Stimulated activated CD8-positive, alpha-beta memory T cell treated with anti-CD3 and anti-CD28 coated beads, Interleukin-4, amount 100 ng/mL, for 4 hours (primary cell): ENCODE results near the gene PUDP.
"Not testable (repeated sequence)": the region's sequence is repeated elsewhere in the genome, so short reads cannot be mapped to it uniquely, and the experiment has no call there.

Source experiments
- DNase-seq, 2 donors: peaks; one replicate each; pipeline ENCODE4 v3.0.0-alpha.2; 2020; ENCODE audit warnings: low read depth in 2 of 2, low spot score in 1 of 2

Gene PUDP

DNA sequence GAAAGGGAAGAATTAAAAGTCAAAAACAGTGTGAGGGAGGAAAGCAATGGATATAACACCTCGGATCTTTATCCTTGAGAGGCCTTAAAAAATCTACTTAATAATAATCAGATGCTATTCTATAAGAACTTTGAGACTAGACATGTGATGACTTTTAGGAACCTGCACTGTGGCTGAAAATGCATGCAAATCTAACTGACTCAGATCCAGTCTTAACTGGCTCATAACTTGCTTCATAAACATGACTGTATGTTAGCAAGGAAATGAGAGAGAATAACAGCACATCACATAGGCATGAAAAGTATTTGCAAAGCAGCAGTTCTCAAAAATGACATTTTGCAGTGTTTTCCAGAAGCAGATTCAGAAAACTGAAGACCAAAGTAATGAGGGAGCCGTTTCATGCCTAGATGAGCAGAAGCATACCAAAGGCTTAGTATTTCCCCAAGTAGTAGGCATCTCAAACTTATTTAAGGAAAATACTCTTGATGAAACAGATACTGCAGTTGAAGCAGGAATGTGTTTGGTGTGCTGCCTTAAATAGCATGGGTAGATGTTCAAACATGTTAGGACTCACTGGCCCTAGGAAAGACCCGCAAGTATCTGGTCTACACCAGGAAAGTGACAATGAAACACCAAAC, 104.0 kb downstream of the PUDP start:
- not testable (repeated sequence) for DNase-seq

DNA sequence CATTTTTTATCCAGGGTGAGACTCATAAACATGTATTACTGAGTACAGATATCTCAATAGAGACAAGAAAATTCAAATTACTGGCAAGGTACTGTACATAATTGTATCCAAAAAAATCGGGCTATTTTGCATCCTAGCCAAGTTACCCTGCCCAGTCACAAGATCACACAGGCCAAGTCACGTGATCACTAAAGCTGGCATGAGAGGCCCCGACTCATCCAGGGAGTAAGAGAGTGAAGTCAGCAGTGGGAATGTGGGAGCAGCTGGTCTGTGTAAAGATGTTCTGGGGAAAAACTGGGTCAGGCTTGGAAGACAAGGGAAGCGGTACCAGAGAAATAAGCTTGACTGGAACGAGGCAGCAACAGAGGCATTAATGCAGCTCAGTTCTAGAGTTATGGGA, 119.7 kb downstream of the PUDP start:
- no peak for DNase-seq

DNA sequence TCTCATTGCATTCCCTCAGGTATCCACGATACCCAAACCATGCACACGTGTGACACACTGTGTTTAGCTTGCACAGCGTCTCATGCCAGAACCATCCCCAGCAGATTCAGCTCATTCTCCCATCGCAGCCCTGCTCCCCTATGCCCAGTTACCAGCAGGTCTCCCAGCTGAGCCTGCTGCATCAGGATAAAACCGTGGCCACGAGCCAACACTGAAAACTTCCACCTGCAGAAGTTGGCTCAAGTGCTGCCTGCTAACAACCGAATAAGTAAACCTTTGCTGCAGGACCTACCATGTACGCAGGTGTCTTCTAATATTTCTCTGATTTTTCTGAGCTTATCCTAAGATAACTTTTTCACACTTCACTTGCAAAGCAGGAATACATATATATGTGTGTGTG, 120.9 kb downstream of the PUDP start:
- no peak for DNase-seq

DNA sequence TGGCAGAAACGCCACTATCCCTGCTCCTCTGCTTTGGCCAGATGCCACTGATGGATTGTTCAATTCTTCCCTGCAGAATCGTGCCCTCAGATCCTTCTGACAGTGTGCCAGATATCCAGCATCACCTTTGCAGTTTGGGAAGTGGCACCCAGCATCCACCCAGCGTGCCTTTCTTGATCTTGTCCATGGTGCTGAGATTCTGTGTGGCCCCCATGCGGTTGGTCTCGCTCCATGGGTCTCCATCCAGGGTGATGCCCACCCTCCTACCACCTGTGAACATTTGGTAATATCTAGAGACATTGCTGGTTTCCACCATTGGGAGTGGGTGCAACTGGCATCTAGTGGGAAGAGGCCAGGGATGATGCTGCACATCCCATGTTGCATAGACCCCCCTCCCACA, 121.6 kb downstream of the PUDP start:
- DNase-seq: not testable (repeated sequence)

DNA sequence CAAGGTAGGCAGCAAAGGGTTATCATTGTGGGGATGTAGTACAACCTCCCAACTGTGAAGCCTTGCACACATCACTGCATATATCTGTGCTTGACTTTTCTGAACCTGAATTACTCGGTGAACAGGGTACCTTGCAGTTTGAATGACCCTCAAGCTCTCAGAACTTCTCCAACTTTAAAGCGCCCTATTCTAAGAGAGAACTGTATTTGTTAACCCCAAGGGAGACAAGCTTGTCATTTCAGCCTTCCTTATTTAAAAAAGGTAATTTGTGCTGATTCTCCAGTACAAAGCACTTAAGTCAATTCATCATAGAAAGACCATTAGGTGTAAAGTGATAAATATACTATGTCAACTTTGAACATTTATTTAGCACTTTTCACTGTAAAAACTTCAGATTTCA, 122.5 kb downstream of the PUDP start:
- no peak for DNase-seq

DNA sequence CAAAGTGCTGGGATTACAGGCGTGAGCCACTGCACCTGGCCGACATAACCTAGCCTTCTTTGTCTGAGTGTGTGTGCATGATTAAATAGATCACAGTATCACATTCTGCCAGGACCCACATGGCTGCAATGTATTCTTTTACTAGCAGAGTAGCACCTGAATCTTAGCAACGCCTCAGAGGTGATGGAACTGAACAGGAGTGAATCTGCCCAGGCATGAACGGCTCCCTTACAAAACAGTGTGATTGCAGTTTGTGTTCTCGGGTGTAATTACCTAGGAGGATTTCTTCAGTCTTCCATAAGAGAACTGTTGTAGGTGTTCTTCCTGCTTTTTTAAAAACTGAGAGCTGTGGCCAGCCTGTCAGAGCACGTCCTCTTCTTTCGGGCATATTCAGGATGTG, 123.1 kb downstream of the PUDP start:
- DNase-seq: no peak

DNA sequence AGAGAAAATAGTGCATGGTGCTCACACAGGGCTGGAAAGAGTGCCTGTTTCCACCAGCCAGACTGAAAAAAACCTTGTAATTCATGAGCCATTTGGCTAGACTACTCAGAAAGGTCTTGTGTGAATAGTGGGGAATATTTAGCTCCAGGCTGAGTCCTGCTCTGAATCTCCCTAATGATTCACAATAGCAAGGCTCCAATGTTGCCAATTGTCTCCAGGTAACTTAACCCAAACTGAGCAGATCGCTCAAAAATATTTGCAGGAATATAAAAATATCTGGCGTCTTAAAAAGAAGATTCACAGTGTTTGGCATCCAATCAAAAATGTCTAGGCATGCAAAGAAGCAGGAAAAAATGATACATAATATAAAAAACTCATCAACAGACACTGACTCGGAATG, 125.0 kb downstream of the PUDP start:
- DNase-seq: not testable (repeated sequence)

DNA sequence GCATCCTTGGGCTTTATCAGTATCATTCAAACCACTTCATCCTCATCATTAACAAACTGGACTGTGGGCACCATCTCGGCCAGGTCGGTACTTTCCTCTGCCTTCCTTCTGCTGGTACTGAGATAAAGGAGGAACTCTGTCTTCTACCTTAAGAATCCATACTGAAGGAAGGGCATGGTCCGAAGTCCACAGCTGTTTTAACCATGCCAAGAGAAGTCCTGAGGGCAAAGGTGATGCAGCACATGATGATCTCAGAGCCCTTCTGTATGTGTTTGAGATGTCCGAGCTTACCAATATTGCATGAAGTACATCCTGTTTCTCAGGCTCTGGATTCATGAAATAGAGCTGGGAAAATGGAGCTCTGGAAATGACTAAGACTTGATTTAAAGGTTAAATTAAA, 126.0 kb downstream of the PUDP start:
- DNase-seq: no peak

DNA sequence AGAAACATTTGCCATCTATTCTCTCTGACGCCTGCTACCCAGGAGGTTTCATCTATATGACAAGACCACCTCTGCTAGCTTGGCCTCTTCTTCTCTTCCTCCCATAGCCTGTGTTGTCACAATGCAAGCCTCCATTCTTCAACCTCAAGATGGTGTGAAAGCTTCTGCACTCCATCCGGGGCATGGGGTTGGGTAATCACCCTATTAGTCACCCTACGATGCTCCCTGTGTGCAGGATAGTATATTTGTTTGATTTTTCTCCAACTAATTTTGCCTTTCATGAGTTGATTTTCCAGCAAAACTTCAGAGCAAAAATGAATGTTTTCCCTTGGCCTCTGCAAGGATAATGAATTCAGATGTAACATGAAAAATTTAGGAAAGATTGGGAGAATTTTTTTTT, 128.4 kb downstream of the PUDP start:
- no peak for DNase-seq

DNA sequence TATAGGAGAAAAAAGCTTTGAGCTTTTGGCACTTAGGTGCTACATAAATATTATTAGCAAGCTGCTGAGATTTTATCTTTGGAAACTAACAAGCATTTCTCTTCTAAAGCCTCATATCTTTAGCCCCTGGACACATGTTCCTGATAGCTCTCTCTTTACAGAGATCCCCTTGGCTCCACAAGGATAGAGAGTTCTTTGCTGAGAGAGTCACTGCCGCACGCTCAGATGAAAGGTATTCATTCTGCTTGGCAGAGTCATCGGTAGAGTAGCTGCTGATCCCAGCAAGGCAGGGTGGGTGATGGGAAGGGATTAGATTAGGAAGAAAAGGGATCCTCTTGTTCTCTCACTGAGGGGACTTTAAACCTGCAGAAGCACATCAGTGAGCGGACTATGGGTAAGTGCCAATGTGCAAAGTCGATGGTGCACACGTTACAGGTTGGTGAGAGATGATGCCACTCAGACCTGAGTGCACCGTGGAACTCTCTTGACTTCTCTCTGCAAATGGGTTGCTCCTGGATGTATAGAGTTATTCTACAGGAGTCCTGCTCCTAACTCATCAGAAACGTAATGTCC, 135.6 kb downstream of the PUDP start:
- not testable (repeated sequence) for DNase-seq

DNA sequence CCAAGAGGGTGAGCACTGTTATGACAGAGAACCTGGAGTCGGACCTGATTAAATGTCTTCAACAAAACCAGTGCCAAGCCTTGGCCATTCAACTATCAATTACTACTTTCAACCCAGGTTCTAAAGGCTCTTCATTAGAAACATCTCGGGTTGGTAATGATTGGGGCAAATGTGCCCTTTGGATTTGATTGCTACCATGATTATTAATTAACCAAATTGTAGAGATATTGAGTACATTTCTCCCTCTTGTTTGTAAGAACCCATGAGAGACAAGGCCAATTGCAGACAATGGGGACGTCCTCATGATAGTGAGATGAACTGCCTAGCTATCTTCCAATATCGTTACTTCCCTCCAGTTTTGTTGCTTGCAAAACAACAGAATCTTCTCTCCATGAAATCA, 137.1 kb downstream of the PUDP start:
- DNase-seq: not testable (repeated sequence)

DNA sequence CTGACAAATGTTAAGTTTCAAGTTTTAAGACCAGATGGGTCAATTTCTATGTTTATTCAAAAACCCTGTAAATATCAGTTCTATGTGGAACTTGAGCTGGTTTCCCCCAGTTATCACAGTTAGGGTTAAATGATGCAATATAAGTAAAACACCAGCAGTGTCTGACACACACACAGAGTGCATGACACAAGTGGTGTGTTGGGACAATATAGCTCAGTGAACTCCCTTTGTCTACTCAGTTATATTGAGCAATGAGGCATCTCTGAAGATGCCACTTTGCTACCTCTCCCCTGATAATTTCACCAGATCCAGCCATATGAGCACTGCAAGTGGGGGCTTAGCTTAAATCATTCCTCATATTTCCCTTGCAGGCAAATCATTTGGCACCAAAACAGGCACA, 140.6 kb downstream of the PUDP start:
- DNase-seq: not testable (repeated sequence)
